SK-N-SH (cell line): ENCODE measurements around the gene METTL24.

Experiments
- CHD2 ChIP-seq: fragments of 150-350 bp; IDR thresholded peaks from 2 replicates; pipeline ENCODE4 v1.6.1; 2018; ENCODE audit warnings: low read length; ENCODE audit not compliant: partially characterized antibody
- CTCF ChIP-seq: fragments of 200-600 bp; sonication (generic); IDR thresholded peaks from 2 replicates; pipeline ENCODE4 v1.6.1; 2017; ENCODE audit warnings: antibody characterized with exemption, mild to moderate bottlenecking, moderate library complexity
- FOXM1 ChIP-seq: IDR thresholded peaks from 2 replicates; pipeline ENCODE4 v1.4.0; 2012; ENCODE audit warnings: low read depth, mild to moderate bottlenecking
- NFIC ChIP-seq: IDR thresholded peaks from 2 replicates; pipeline ENCODE4 v1.4.0; 2012; ENCODE audit warnings: borderline replicate concordance
- PBX3 ChIP-seq: IDR thresholded peaks from 2 replicates; pipeline ENCODE4; 2012
- POLR2AphosphoS5 ChIP-seq: IDR thresholded peaks from 2 replicates; pipeline ENCODE4 v1.6.1; 2012; ENCODE audit warnings: low read depth, low read length
- RXRA ChIP-seq: IDR thresholded peaks from 2 replicates; pipeline ENCODE4 v1.4.0; 2012; ENCODE audit warnings: low read depth, mild to moderate bottlenecking, borderline replicate concordance
- TAF1 ChIP-seq: IDR thresholded peaks from 2 replicates; pipeline ENCODE4 v1.6.1; 2012; ENCODE audit warnings: low read depth, mild to moderate bottlenecking, low read length, moderate library complexity, borderline replicate concordance
- TF ChIP-seq, protein P1 (sequence below): fragments of 150-350 bp; IDR thresholded peaks from 2 replicates; pipeline ENCODE4 v1.6.1; 2016; ENCODE audit warnings: mild to moderate bottlenecking, low read depth, low read length

GRCh38 chr6:110327391-110327790 is 30.8 kb downstream of the METTL24 start:
- TF ChIP-seq CHD2, result no peak
- no peak for TF ChIP-seq TAF1
- TF ChIP-seq FOXM1, result no peak
- TF ChIP-seq CTCF, result no peak
- TF ChIP-seq RXRA, result no peak
- TF ChIP-seq, protein P1, sequence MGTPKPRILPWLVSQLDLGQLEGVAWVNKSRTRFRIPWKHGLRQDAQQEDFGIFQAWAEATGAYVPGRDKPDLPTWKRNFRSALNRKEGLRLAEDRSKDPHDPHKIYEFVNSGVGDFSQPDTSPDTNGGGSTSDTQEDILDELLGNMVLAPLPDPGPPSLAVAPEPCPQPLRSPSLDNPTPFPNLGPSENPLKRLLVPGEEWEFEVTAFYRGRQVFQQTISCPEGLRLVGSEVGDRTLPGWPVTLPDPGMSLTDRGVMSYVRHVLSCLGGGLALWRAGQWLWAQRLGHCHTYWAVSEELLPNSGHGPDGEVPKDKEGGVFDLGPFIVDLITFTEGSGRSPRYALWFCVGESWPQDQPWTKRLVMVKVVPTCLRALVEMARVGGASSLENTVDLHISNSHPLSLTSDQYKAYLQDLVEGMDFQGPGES, result no peak
- no peak for TF ChIP-seq NFIC
- TF ChIP-seq PBX3, result no peak
- TF ChIP-seq POLR2AphosphoS5, result no peak
